A172 (cell line): ENCODE measurements around the gene TMEM119. TPM values are rescaled to one million over a fixed set of nuclear protein-coding genes. Genes with fewer than 3 reads are reported as not detected.

ENCODE experiments used
- DNase-seq: peaks from one replicate; pipeline ENCODE4 v3.0.0-alpha.2; 2015; ENCODE audit warnings: low spot score
- total RNA-seq: library from RNA; depleted of rRNA; stranded (reverse); fragments of >200 nt; shearing (Covaris generic); gene quantifications from 2 replicates; pipeline ENCODE4 v1.2.3, GENCODE V29; 2014; rRNA removed

TMEM119 gene, protein sequence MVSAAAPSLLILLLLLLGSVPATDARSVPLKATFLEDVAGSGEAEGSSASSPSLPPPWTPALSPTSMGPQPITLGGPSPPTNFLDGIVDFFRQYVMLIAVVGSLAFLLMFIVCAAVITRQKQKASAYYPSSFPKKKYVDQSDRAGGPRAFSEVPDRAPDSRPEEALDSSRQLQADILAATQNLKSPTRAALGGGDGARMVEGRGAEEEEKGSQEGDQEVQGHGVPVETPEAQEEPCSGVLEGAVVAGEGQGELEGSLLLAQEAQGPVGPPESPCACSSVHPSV
- total RNA-seq: not detected in 2 replicates

GRCh38 chr12:108597559-108598471 is at the start of gene TMEM119:
Gene TMEM119, minus strand, starts transcription at chr12:108598084. Its CDS starts 5,701 bp downstream, at chr12:108592383.
- DNase-seq: no peak

GRCh38 chr12:108646600-108647579 is 49.0 kb upstream of the TMEM119 start:
- no peak for DNase-seq

GRCh38 chr12:108645686-108646599 is 48.1 kb upstream of the TMEM119 start:
- DNase-seq: no peak

- no peak for DNase-seq
These were observed 46.9 kb upstream of the TMEM119 start for GRCh38 chr12:108644811-108645120.

GRCh38 chr12:108643941-108644810 is 46.3 kb upstream of the TMEM119 start:
- peak; percentile 89 for DNase-seq

DNA sequence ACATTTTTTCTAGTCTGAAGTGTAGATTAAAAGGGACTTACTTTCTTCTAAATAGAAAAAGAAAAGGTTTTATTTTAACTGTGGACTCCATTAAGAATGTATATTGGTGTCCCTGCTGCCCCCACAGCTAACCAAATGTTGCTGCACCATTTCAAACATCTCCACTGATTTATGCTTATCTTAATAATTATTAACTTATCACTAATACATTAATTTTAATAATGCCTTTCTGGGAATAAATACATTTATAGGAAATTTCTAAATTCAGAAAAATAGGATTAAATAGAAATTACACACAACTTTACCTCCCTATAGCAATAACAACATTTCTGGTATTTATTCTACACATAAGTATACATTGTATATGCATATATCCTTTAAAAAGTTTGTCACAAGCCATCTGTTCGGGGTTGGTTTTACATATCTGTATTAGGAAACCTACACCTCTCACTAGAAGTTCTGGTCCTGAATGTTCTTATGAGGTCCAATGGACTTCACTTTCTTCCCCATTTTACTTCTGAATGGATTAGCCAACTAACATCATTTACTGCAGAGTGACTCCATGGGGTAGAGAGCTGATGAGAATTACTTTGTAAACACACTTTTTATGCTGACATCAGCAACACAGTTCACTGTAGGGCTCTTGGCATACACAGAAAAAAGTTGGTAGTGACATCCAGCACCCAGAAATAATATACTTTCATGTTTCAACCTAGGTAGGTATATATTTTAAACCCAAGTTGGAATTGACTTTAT is 45.2 kb upstream of the TMEM119 start:
- DNase-seq: no peak

DNA sequence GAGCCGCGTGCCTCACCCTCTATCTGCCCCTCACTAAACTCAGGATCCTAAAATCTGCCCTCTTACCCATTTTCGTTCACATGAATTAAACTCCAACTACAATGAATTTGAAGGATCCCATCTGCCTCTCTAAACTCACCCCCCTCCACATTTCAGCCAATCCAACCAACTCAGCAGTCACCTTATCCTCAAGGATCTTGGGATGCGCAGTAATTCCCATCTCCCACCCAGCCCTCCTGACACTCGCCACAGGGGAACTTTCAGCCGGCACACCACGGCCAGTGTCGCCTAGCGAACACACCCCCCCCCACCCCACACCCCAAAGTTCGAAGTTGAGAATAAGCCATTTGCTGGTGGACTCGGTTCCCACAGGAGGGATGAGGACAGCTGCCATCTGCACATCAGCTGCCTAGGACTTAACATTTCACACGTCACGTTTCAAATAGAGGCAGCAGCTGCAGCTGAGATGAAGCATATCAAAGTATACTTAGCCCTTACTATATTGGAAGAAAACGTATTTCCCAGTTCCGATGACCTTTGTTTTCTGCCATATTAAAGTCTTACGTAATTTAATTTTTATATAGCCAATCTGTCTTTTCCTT is 44.5 kb upstream of the TMEM119 start:
- DNase-seq: no peak

DNA sequence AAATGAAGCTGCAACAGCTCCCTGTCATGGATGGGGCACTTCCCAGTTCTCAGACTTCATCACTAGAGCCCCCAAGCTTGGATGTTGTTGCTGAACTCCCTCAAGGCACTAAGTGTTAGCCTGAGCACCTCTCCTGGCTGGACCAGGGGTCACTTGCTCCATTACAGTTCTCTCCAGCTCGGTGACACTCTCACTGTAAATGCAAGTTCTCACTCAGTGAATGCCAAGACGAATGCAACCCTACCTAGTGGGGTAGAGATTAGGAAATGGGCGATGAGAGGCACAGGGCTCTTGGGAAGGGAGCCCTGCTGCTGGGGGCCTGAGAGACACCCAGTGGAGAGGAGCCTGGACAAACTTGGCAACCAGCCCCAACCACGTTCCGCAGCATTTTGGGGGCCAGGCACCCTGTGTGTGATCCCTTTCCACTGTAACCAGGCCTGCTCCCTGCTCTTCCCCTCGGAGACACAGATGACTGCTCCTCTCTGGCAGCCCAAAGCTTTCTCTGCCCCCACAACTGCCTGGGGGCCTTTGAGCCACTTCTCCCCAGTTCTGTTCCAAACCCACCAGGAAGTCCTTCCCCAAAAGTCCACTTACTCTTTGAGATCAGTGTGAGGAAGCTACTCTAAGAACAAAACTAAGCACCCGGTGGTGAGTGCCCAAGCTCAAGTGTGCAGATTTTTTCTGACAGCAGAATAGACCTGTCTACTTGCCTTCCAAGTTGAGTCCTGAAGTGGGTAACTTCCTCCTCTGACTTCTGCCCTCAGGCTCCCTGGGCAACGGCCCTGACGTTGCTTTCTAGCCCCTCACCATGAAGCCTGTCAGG is 43.8 kb upstream of the TMEM119 start:
- no peak for DNase-seq

- peak; percentile 82 for DNase-seq
These were observed 43.0 kb upstream of the TMEM119 start for GRCh38 chr12:108640802-108641445.

- DNase-seq: no peak
These were observed 41.3 kb upstream of the TMEM119 start for GRCh38 chr12:108638997-108639822.

DNA sequence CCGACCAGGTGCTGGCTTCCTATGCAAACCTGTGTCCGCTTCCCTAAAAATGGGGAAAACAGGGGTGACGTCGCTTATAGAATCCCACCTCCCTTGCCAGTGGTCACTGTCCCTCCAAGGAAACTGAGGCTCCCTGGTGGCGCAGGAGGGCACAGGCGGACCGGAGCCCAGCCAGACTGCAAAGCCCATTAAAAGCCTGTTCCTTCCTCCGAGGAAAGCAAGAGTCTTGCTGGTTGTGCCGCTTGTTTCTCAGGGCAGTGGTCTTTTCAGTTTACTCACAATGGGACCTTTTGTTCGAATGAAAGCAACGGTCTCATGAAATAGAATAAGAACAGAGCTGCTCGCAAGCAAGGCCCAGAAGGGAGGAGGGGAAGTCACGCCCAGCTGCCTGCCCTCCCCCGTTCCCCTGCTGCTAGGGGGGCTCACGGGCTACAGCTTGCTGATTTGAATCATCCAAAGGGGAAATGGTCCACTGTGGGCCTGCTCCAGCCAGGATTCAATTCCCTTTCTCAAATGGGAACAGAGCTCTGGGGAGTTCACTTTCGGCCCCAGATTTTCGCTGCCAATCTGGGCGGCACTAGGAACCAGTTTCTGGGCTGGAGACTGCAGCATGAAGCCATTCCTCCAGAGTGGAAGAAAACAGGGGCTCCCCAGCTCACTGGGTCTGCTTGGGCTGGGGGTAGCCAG is 40.4 kb upstream of the TMEM119 start:
- no peak for DNase-seq

- no peak for DNase-seq
These were observed 39.5 kb upstream of the TMEM119 start for GRCh38 chr12:108637222-108637971.

DNA sequence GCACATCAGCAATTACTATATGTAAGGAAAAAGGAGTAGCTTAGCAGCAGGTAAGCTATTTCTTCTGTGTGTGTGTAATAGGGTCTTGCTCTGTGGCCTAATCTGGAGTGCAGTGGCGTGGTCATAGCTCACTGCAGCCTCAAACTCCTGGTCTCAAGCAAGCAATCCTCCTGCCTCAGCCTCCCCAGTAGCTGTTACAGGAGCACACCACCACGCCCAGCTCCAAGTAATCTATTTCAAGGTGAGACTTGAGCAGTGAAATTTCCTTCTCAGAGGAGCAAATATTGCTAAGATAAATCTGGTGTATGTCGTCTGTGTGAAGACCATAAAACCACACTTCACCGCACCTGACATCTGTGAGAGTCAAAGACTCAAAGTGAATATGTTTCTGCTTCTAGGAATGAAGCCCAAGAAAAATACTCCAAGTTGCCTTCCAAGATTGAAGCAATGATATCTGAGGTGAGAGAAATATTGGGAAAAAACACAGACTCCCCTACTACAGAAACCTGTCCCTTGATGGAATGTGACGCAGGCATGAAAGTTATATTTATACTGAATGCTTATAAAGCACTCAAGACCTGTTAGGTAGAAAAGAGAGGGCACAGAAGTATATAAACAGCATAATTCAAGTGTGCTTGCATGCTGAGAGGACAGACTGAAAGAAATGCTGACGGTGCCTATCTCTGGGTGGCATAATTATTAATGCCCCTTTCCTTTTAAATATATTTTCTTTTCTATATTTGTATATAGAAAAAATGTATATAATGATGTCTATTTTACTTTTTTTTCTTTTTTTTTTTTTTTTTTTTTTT is 38.3 kb upstream of the TMEM119 start:
- no peak for DNase-seq
